Measurements from ENCODE around the gene CDH24. TPM values are rescaled to one million over a fixed set of nuclear protein-coding genes. Genes with fewer than 3 reads are reported as not detected.

CDH24 gene
- total RNA-seq, 1 experiment from 2014 or later, result 17.9 TPM

GRCh38 chr14:23058654-23059504 is 1.6 kb upstream of the CDH24 start:
- H3K9me3 Mint-ChIP-seq, result no peaks in the 10 kb centered on the region
- no peak for DNase-seq (ENCODE audit: low spot score)
- ATAC-seq, result no peak
- H3K36me3 Mint-ChIP-seq, result peaks cover 38% of the 10 kb centered on the region
- peak overlapping the region; percentile 16 for H3K27ac Mint-ChIP-seq
- no peak for TF ChIP-seq ZNF263 (CRISPR knock-in tag; IDR thresholded peaks at IDR 0.05; ENCODE audit: low read depth)
- peak; percentile 62 for TF ChIP-seq PRDM15 (CRISPR knock-in tag; IDR thresholded peaks at IDR 0.05)
- H3K4me3 Mint-ChIP-seq, result no peak overlapping the region
- CTCF ChIA-PET, result interaction anchor here (0.6 to 8.8 kb wide), 38 partner anchors 10 to 489 kb away, joined by 3 to 224 read pairs (median 6); partner anchors contain the start of genes ACIN1, AJUBA, C14orf119 and HAUS4
- POLR2A ChIA-PET, result interaction anchor here (0.6 to 2.6 kb wide), 14 partner anchors 10 to 128 kb away, joined by 3 to 13 read pairs (median 6); partner anchors contain the start of genes ACIN1, AJUBA, C14orf119 and PSMB5
- H3K27me3 Mint-ChIP-seq (ENCODE audit: low read depth), result peaks cover 5% of the 10 kb centered on the region; the same call in 1 of the 2 replicates
- peaks cover 12% of the 10 kb centered on the region for H3K4me1 Mint-ChIP-seq

GRCh38 chr14:23057757-23058653 is 685 bp upstream of the CDH24 start:
- H3K4me1 Mint-ChIP-seq, result peaks cover 12% of the 10 kb centered on the region
- CTCF ChIA-PET, result interaction anchor here (0.5 to 8.8 kb wide), 46 partner anchors 10 to 1614 kb away, joined by 3 to 224 read pairs (median 5); partner anchors contain the start of genes ACIN1, AJUBA, C14orf119 and HAUS4
- H3K27ac Mint-ChIP-seq, result peak overlapping the region; percentile 91
- POLR2A ChIA-PET, result interaction anchor here (0.6 to 2.6 kb wide), 15 partner anchors 10 to 129 kb away, joined by 3 to 13 read pairs (median 6); partner anchors contain the start of genes ACIN1, AJUBA, C14orf119 and PRMT5
- peak overlapping the region; percentile 83 for H3K4me3 Mint-ChIP-seq
- peak; percentile 66 for ATAC-seq
- peaks cover 29% of the 10 kb centered on the region for H3K36me3 Mint-ChIP-seq
- H3K27me3 Mint-ChIP-seq (ENCODE audit: low read depth), result peaks cover 5% of the 10 kb centered on the region; the same call in 1 of the 2 replicates
- peak; percentile 96 for DNase-seq (ENCODE audit: low spot score)
- H3K9me3 Mint-ChIP-seq, result no peaks in the 10 kb centered on the region
- no peak for TF ChIP-seq HMGA2 (CRISPR knock-in tag; IDR thresholded peaks at IDR 0.05)
- no peak for TF ChIP-seq IRF2 (CRISPR knock-in tag; IDR thresholded peaks at IDR 0.05; ENCODE audit: borderline replicate concordance, low read depth)
- no peak for TF ChIP-seq ETV6 (CRISPR knock-in tag; IDR thresholded peaks at IDR 0.05)
- TF ChIP-seq E2F1 (CRISPR knock-in tag; IDR thresholded peaks at IDR 0.05), result 0 out of 2 replicates have a peak, but pooled peaks have one; percentile 34
- TF ChIP-seq FOXK1 (CRISPR knock-in tag; IDR thresholded peaks at IDR 0.05), result no peak
- no peak for TF ChIP-seq ZNF512 (CRISPR knock-in tag; IDR thresholded peaks at IDR 0.05; ENCODE audit: borderline replicate concordance)
- no peak for TF ChIP-seq RELA (CRISPR knock-in tag; IDR thresholded peaks at IDR 0.05; ENCODE audit: borderline replicate concordance)
- no peak for TF ChIP-seq RORB (CRISPR knock-in tag; IDR thresholded peaks at IDR 0.05)
- no peak for TF ChIP-seq ZNF317 (CRISPR knock-in tag; IDR thresholded peaks at IDR 0.05; ENCODE audit: borderline replicate concordance, low read depth)
- TF ChIP-seq MAX (CRISPR knock-in tag; IDR thresholded peaks at IDR 0.05), result 0 out of 2 replicates have a peak, but pooled peaks have one; percentile 29
- no peak for TF ChIP-seq ATF2 (CRISPR knock-in tag; IDR thresholded peaks at IDR 0.05; ENCODE audit: borderline replicate concordance, low read depth)
- no peak; the same call in 1 of the 2 replicates for TF ChIP-seq FOXP1 (CRISPR knock-in tag; IDR thresholded peaks at IDR 0.05; ENCODE audit: borderline replicate concordance)
- no peak for TF ChIP-seq JUN (CRISPR knock-in tag; IDR thresholded peaks at IDR 0.05)
- TF ChIP-seq SMAD3 (CRISPR knock-in tag; IDR thresholded peaks at IDR 0.05; ENCODE audit: borderline replicate concordance), result peak; percentile 61; the same call in 1 of the 2 replicates
- TF ChIP-seq OVOL2 (CRISPR knock-in tag; IDR thresholded peaks at IDR 0.05; ENCODE audit: borderline replicate concordance), result 0 out of 2 replicates have a peak, but pooled peaks have one; percentile 19
- no peak for TF ChIP-seq NR2C2 (CRISPR knock-in tag; IDR thresholded peaks at IDR 0.05)
- TF ChIP-seq ZNF138 (CRISPR knock-in tag; conservative IDR thresholded peaks at IDR 0.05), result no peak
- peak; percentile 90 for TF ChIP-seq ZNF121 (CRISPR knock-in tag; IDR thresholded peaks at IDR 0.05)
- no peak for TF ChIP-seq ZNF263 (CRISPR knock-in tag; IDR thresholded peaks at IDR 0.05; ENCODE audit: low read depth)
- TF ChIP-seq EMX1 (CRISPR knock-in tag; IDR thresholded peaks at IDR 0.05), result peak; percentile 52
- TF ChIP-seq ESRRA (CRISPR knock-in tag; IDR thresholded peaks at IDR 0.05; ENCODE audit: borderline replicate concordance), result no peak
- no peak for TF ChIP-seq CBFB (CRISPR knock-in tag; IDR thresholded peaks at IDR 0.05; ENCODE audit: low read depth)

Measured in WTC11 (cell line).